NCI-H345 (cell line): ENCODE results near the gene TPRX1.
A peak's percentile ranks its signal among the peaks of the same experiment; 100 is the strongest.
"Not testable (repeated sequence)": the region's sequence is repeated elsewhere in the genome, so short reads cannot be mapped to it uniquely, and the experiment has no call there.

Experiments
- DNase-seq: peaks from one replicate; lab custom pipeline; 2025; lab: John Stamatoyannopoulos, UW

The TPRX1 gene

GRCh38 chr19:47767349-47767748, 37.0 kb downstream of the TPRX1 start:
- no peak for DNase-seq

GRCh38 chr19:47766670-47767069, 37.7 kb downstream of the TPRX1 start:
- no peak for DNase-seq

GRCh38 chr19:47766359-47766620, 38.1 kb downstream of the TPRX1 start:
- no peak for DNase-seq

GRCh38 chr19:47765523-47766358, 38.6 kb downstream of the TPRX1 start:
- peak; percentile 19 for DNase-seq

GRCh38 chr19:47764705-47765104, 39.6 kb downstream of the TPRX1 start:
- DNase-seq = not testable (repeated sequence)

GRCh38 chr19:47762615-47763308, 41.6 kb downstream of the TPRX1 start:
- no peak for DNase-seq

- no peak for DNase-seq
Observed at GRCh38 chr19:47762151-47762550, 42.2 kb downstream of the TPRX1 start.

- DNase-seq = no peak
Observed at GRCh38 chr19:47761566-47761965, 42.8 kb downstream of the TPRX1 start.

GRCh38 chr19:47760632-47760999, 43.7 kb downstream of the TPRX1 start:
- no peak for DNase-seq

- DNase-seq = no peak
Observed at GRCh38 chr19:47758443-47758804, 45.9 kb downstream of the TPRX1 start.

GRCh38 chr19:47757617-47758442, 46.5 kb downstream of the TPRX1 start:
- DNase-seq = no peak

- no peak for DNase-seq
Observed at GRCh38 chr19:47756953-47757608, 47.3 kb downstream of the TPRX1 start.

GRCh38 chr19:47756627-47756929, 47.8 kb downstream of the TPRX1 start:
- no peak for DNase-seq

GRCh38 chr19:47755762-47756626, 48.4 kb downstream of the TPRX1 start:
- DNase-seq = no peak

GRCh38 chr19:47755065-47755761, 49.1 kb downstream of the TPRX1 start:
- DNase-seq = no peak

- DNase-seq = no peak
Observed at GRCh38 chr19:47754206-47755064, 49.9 kb downstream of the TPRX1 start.

GRCh38 chr19:47752440-47753211, 51.7 kb downstream of the TPRX1 start:
- no peak for DNase-seq
